OCI-LY7 (cell line): ENCODE results near the gene MET. TPM values are rescaled to one million over a fixed set of nuclear protein-coding genes. Genes with fewer than 3 reads are reported as not detected.

Source experiments
- BruUV-seq: library from RNA; stranded (reverse); fragments of 400-500 nt; replicated peaks from 2 replicates; lab custom pipeline; 2021; lab: Mats Ljungman, UMichigan
- CTCF ChIA-PET: fragments of 300-600 bp; sonication (Branson Sonifier 250); formaldehyde crosslinking; loops from one replicate; lab custom pipeline; 2022; ENCODE audit warnings: antibody characterized with exemption; ENCODE audit not compliant: unreplicated experiment; lab: Charles Lee
- POLR2A ChIA-PET: fragments of 300-600 bp; sonication (Branson Sonifier 250); formaldehyde crosslinking; loops from one replicate; lab custom pipeline; 2022; ENCODE audit warnings: antibody characterized with exemption; lab: Charles Lee
- DNase-seq: peaks from one replicate; pipeline ENCODE4 v3.0.0-alpha.2; 2015; ENCODE audit warnings: low spot score
- H2AFZ ChIP-seq: fragments of 200-600 bp; sonication (generic), shearing (Covaris generic); 2 replicates; pipeline ENCODE4 v1.6.1; 2014; ENCODE audit warnings: mild to moderate bottlenecking, antibody characterized with exemption, low read length, moderate library complexity
- H3K27ac ChIP-seq: fragments of 200-600 bp; sonication (generic); 2 replicates; pipeline ENCODE4 v1.5.1; 2014; ENCODE audit warnings: mixed run types, low read depth, mild to moderate bottlenecking, moderate library complexity, low read length, inconsistent platforms; ENCODE audit not compliant: poor library complexity, severe bottlenecking
- H3K36me3 ChIP-seq: fragments of 200-600 bp; sonication (generic); 2 replicates; pipeline ENCODE4 v1.6.1; 2014; ENCODE audit warnings: mild to moderate bottlenecking, antibody characterized with exemption, low read length, moderate library complexity, mixed read lengths; ENCODE audit not compliant: insufficient read depth
- H3K4me1 ChIP-seq: fragments of 200-600 bp; sonication (generic); 2 replicates; pipeline ENCODE4 v1.5.1; 2014; ENCODE audit warnings: mild to moderate bottlenecking, low read length; ENCODE audit not compliant: insufficient read depth, poor library complexity, severe bottlenecking
- H3K4me2 ChIP-seq: fragments of 200-600 bp; sonication (generic); 2 replicates; pipeline ENCODE4 v1.6.1; 2014; ENCODE audit warnings: mild to moderate bottlenecking, low read length
- H3K4me3 ChIP-seq: fragments of 200-600 bp; sonication (generic); 2 replicates; pipeline ENCODE4 v1.5.1; 2014; ENCODE audit warnings: mild to moderate bottlenecking, low read depth, low read length; ENCODE audit not compliant: poor library complexity, severe bottlenecking
- H3K79me2 ChIP-seq: fragments of 200-600 bp; sonication (generic); 2 replicates; pipeline ENCODE4 v1.6.1; 2016; ENCODE audit warnings: low read depth, mild to moderate bottlenecking, low read length, moderate library complexity, mixed read lengths; ENCODE audit not compliant: insufficient read depth
- H3K9me2 ChIP-seq: fragments of 200-600 bp; sonication (generic); 2 replicates; pipeline ENCODE4 v1.6.1; 2016; ENCODE audit warnings: mild to moderate bottlenecking, low read length, mixed read lengths; ENCODE audit not compliant: insufficient read depth
- H3K9me3 ChIP-seq: fragments of 200-600 bp; sonication (generic); 2 replicates; pipeline ENCODE4 v1.6.1; 2014; ENCODE audit warnings: mild to moderate bottlenecking, mixed run types, low read length, mixed read lengths
- H4K20me1 ChIP-seq: fragments of 200-600 bp; sonication (generic); 2 replicates; pipeline ENCODE4 v1.6.1; 2014; ENCODE audit warnings: mild to moderate bottlenecking, antibody characterized with exemption, low read length, moderate library complexity, mixed read lengths; ENCODE audit not compliant: insufficient read depth
- EZH2phosphoT487 ChIP-seq: fragments of 200-600 bp; sonication (generic); IDR thresholded peaks from 2 replicates; pipeline ENCODE4 v1.6.1; 2018; ENCODE audit warnings: low read depth, borderline replicate concordance, mild to moderate bottlenecking, mixed run types, antibody characterized with exemption, low read length, moderate library complexity, mixed read lengths
- intact Hi-C: fragments of 100-400 bp; cut with micrococcal nuclease; formaldehyde crosslinking; loops from one replicate; pipeline ENCODE4 v1.10.0; 2022; ENCODE audit not compliant: unreplicated experiment
- total RNA-seq, 2 experiments: library from RNA; depleted of rRNA in 1 of 2; stranded (reverse); fragments of >200 nt in 1 of 2; shearing (Covaris generic) in 1 of 2; gene quantifications; 2 replicates each; pipeline ENCODE4 v1.2.3, GENCODE V29; 2014 to 2022
- TF ChIP-seq, protein P1 (sequence below): fragments of 200-600 bp; sonication (generic); conservative IDR thresholded peaks from 2 replicates; pipeline ENCODE4 v1.5.1; 2014; ENCODE audit warnings: mild to moderate bottlenecking, antibody characterized with exemption, low read length, moderate library complexity, mixed read lengths

Gene MET
- total RNA-seq, 2 experiments from 2014 or later: not detected

DNA sequence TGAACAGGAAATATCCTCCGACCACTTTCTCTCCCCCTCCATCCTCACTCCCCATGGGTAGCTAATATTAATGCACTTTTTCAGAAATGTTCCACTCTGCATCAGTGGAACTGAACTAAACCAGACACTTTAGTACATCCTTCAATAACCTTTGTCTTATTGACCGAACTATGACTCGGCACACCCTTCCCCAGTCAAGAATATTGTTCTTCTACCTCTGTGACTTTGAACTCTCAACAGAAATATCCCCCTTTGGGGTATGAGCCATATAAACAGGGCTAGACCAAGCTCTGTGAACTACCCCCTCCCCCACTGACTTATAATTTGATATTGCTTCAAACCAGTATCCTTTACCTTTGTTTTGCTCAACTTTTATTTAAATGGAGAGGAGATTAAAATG, 132.5 kb downstream of the MET start:
- DNase-seq: no peak
- Histone ChIP-seq H3K36me3 (no peaks in the 10 kb centered on the region), H3K27ac (no peak overlapping the region), H3K4me2 (no peak overlapping the region), H3K79me2 (no peaks in the 10 kb centered on the region), H2AFZ (no peak overlapping the region), H3K4me1 (no peaks in the 10 kb centered on the region), H3K9me3 (no peaks in the 10 kb centered on the region), H4K20me1 (no peaks in the 10 kb centered on the region), H3K9me2 (no peaks in the 10 kb centered on the region), H3K4me3 (no peak overlapping the region)
- CTCF ChIA-PET: no interaction called here
- TF ChIP-seq EZH2phosphoT487: no peak
- TF ChIP-seq, protein P1, sequence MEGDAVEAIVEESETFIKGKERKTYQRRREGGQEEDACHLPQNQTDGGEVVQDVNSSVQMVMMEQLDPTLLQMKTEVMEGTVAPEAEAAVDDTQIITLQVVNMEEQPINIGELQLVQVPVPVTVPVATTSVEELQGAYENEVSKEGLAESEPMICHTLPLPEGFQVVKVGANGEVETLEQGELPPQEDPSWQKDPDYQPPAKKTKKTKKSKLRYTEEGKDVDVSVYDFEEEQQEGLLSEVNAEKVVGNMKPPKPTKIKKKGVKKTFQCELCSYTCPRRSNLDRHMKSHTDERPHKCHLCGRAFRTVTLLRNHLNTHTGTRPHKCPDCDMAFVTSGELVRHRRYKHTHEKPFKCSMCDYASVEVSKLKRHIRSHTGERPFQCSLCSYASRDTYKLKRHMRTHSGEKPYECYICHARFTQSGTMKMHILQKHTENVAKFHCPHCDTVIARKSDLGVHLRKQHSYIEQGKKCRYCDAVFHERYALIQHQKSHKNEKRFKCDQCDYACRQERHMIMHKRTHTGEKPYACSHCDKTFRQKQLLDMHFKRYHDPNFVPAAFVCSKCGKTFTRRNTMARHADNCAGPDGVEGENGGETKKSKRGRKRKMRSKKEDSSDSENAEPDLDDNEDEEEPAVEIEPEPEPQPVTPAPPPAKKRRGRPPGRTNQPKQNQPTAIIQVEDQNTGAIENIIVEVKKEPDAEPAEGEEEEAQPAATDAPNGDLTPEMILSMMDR: no peak
- POLR2A ChIA-PET: no interaction called here
- intact Hi-C loops: no loop called here
- BruUV-seq: no TSS peak

DNA sequence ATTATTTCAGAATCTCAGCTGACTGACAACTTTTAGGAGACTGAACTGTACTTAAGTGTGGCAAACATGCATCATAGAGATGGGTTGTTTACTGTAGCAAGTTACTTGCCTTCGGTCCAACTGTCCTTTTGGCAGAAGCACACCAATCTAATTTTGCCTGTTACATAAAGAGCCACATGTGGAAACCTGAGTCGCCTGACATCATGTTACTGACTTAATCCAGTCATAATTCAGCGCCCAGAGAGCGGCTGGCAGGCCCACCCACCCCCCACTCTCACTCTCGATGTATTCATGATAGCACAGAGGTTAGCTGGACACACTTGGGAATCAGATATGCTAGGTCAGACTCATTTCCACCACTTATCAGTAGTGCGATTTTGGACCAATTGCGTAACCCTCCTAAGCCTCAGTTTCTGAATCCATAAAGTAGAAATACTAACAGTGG, 133.1 kb downstream of the MET start:
- Histone ChIP-seq H3K9me2 (no peaks in the 10 kb centered on the region), H3K4me2 (no peak overlapping the region), H3K36me3 (no peaks in the 10 kb centered on the region), H3K27ac (no peak overlapping the region), H3K4me3 (no peak overlapping the region), H3K79me2 (no peaks in the 10 kb centered on the region), H4K20me1 (no peaks in the 10 kb centered on the region), H3K4me1 (no peaks in the 10 kb centered on the region), H3K9me3 (no peaks in the 10 kb centered on the region), H2AFZ (no peak overlapping the region)
- BruUV-seq: no TSS peak
- no peak for DNase-seq
- intact Hi-C loops: no loop called here
- POLR2A ChIA-PET: no interaction called here
- CTCF ChIA-PET: no interaction called here
- TF ChIP-seq EZH2phosphoT487: no peak
- TF ChIP-seq, protein P1: no peak

DNA sequence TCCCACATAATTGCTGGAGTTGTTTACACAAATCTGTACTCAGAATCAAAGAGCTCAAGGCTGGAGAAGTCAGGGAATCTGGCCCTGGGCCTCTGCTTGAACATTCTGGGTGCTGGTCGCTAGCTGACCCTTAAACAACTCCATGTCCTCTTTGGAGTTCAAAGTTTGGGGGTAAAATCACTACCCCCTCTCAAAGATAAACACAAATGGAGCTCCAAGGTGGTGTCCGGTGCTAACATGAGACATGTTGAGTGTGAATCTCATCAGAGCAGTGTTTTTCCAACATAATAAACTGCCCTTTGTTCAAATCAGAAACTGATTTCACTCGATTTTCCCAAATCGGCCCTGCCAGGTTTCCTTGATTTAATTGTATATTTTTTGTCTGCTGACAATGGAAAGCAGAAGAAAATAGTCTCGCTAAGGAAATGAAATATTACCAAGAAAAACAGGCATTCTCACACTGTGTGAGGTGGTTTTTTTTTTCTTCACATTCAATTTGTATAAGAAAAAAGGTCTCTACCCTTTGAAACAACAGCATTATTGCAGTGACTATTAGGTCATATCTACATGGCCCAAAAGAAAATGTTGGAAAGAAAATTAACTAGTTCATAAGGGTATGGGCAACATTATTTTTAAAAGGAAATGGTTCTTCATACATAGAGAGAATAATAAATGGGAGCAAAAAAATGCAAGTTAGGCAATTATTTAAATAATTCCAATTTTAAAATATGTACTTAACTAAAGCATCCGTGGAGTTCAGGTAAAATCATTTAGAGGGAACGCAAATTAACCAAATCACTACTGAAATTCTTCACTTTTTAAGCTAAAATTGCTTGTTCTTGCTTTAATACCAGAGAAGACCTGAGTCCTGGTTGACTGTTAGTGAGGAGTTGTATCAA, 134.3 kb downstream of the MET start:
- H3K9me3 ChIP-seq: no peaks in the 10 kb centered on the region
- H4K20me1 ChIP-seq: no peaks in the 10 kb centered on the region
- no peak for TF ChIP-seq EZH2phosphoT487
- TF ChIP-seq, protein P1: no peak
- no peak for DNase-seq
- H3K9me2 ChIP-seq: no peaks in the 10 kb centered on the region
- no peaks in the 10 kb centered on the region for H3K4me1 ChIP-seq
- intact Hi-C loops: loop anchor here (2.0 kb wide), 1 partner anchor 547 kb away; no protein-coding TSS in a partner anchor
- H3K4me3 ChIP-seq: no peak overlapping the region
- no peaks in the 10 kb centered on the region for H3K36me3 ChIP-seq
- H2AFZ ChIP-seq: no peak overlapping the region
- no peak overlapping the region for H3K4me2 ChIP-seq
- ChIA-PET POLR2A (no interaction called here), CTCF (no interaction called here)
- H3K79me2 ChIP-seq: no peaks in the 10 kb centered on the region
- H3K27ac ChIP-seq: no peak overlapping the region
- BruUV-seq: no TSS peak
